GM19238 (cell line): ENCODE data around the gene SLC5A9.

Experiments
- DNase-seq: peaks from one replicate; pipeline ENCODE4 v3.0.0; 2011; ENCODE audit warnings: low spot score; ENCODE audit not compliant: insufficient read length

SLC5A9 gene

GRCh38 chr1:48222501-48223242, at the start of gene SLC5A9:
TSS of gene SLC5A9 (plus strand) at chr1:48222716. CDS start at chr1:48222737, 21 bp downstream.
- DNase-seq, result no peak

GRCh38 chr1:48175116-48175515, 47.4 kb upstream of the SLC5A9 start:
- DNase-seq, result no peak

GRCh38 chr1:48177257-48177656, 45.3 kb upstream of the SLC5A9 start:
- no peak for DNase-seq

- no peak for DNase-seq
Observed at GRCh38 chr1:48181669-48182367, 40.7 kb upstream of the SLC5A9 start.

GRCh38 chr1:48182439-48182838, 40.1 kb upstream of the SLC5A9 start:
- DNase-seq, result peak; percentile 6

GRCh38 chr1:48186306-48186839, 36.1 kb upstream of the SLC5A9 start:
- DNase-seq, result no peak

- no peak for DNase-seq
Observed at GRCh38 chr1:48187969-48188563, 34.5 kb upstream of the SLC5A9 start.

GRCh38 chr1:48190881-48191280, 31.6 kb upstream of the SLC5A9 start:
- DNase-seq, result no peak

GRCh38 chr1:48194801-48195200, 27.7 kb upstream of the SLC5A9 start:
- DNase-seq, result no peak

- DNase-seq, result no peak
Observed at GRCh38 chr1:48196237-48196636, 26.3 kb upstream of the SLC5A9 start.

- no peak for DNase-seq
Observed at GRCh38 chr1:48198970-48199369, 23.5 kb upstream of the SLC5A9 start.

- no peak for DNase-seq
Observed at GRCh38 chr1:48200166-48200900, 22.2 kb upstream of the SLC5A9 start.

GRCh38 chr1:48202030-48202752, 20.3 kb upstream of the SLC5A9 start:
- DNase-seq, result peak; percentile 24

GRCh38 chr1:48203287-48203900, 19.1 kb upstream of the SLC5A9 start:
- DNase-seq, result no peak

- DNase-seq, result no peak
Observed at GRCh38 chr1:48205522-48205921, 17.0 kb upstream of the SLC5A9 start.

- DNase-seq, result no peak
Observed at GRCh38 chr1:48206371-48206770, 16.1 kb upstream of the SLC5A9 start.

- DNase-seq, result no peak
Observed at GRCh38 chr1:48207131-48207530, 15.4 kb upstream of the SLC5A9 start.

GRCh38 chr1:48207536-48208075, 14.9 kb upstream of the SLC5A9 start:
- DNase-seq, result no peak

- DNase-seq, result no peak
Observed at GRCh38 chr1:48208251-48208650, 14.3 kb upstream of the SLC5A9 start.

GRCh38 chr1:48208652-48209051, 13.9 kb upstream of the SLC5A9 start:
- DNase-seq, result no peak
